Astrocyte (in vitro differentiated cells and primary cell): ENCODE data around the gene CYP21A2. TPM values are rescaled to one million over a fixed set of nuclear protein-coding genes. Genes with fewer than 3 reads are reported as not detected.
"Not testable (repeated sequence)": the region's sequence is repeated elsewhere in the genome, so short reads cannot be mapped to it uniquely, and the experiment has no call there.

Experiments used
- DNase-seq: peaks from one replicate; pipeline ENCODE4 v3.0.0-alpha.2; 2010; ENCODE audit warnings: low read depth
- FAIRE-seq: peaks from 2 replicates; lab custom pipeline; 2011; peaks lifted over from hg19 to GRCh38; lab: Jason Lieb, UNC
- H2AFZ ChIP-seq: 2 replicates; pipeline ENCODE4 v1.6.0; 2012; ENCODE audit warnings: low read depth, low read length, inconsistent platforms
- H3K27ac ChIP-seq: 2 replicates; pipeline ENCODE4 v1.5.1; 2011; ENCODE audit warnings: low read depth, low read length, inconsistent platforms
- H3K27me3 ChIP-seq: 2 replicates; pipeline ENCODE4 v1.6.0; 2011; ENCODE audit warnings: low read length, inconsistent platforms; ENCODE audit not compliant: insufficient read depth
- H3K36me3 ChIP-seq: 2 replicates; pipeline ENCODE4 v1.5.1; 2011; ENCODE audit warnings: low read length, inconsistent platforms; ENCODE audit not compliant: insufficient read depth
- H3K4me1 ChIP-seq: 2 replicates; pipeline ENCODE4 v1.5.1; 2011; ENCODE audit warnings: low read length, inconsistent platforms; ENCODE audit not compliant: insufficient read depth
- H3K4me2 ChIP-seq: 2 replicates; pipeline ENCODE4 v1.6.0; 2012; ENCODE audit warnings: low read length, inconsistent platforms
- H3K4me3 ChIP-seq: 2 replicates; pipeline ENCODE4 v1.5.1; 2011; ENCODE audit warnings: low read depth, mild to moderate bottlenecking, low read length, inconsistent platforms; ENCODE audit not compliant: insufficient read depth
- H3K79me2 ChIP-seq: 2 replicates; pipeline ENCODE4 v1.6.0; 2012; ENCODE audit warnings: mild to moderate bottlenecking, low read length, inconsistent platforms; ENCODE audit not compliant: insufficient read depth
- H3K9ac ChIP-seq: 2 replicates; pipeline ENCODE4 v1.6.0; 2012; ENCODE audit warnings: mild to moderate bottlenecking, low read length, inconsistent platforms
- H3K9me3 ChIP-seq: 2 replicates; pipeline ENCODE4 v1.5.1; 2012; ENCODE audit warnings: low read depth, mild to moderate bottlenecking, low read length, inconsistent platforms; ENCODE audit not compliant: insufficient read depth
- H4K20me1 ChIP-seq: 2 replicates; pipeline ENCODE4 v1.6.0; 2012; ENCODE audit warnings: low read length, inconsistent platforms; ENCODE audit not compliant: insufficient read depth
- H3K27ac Mint-ChIP-seq: one replicate; pipeline ENCODE4 v1.8.0; 2021; ENCODE audit warnings: mild to moderate bottlenecking, mixed read lengths; ENCODE audit not compliant: unreplicated experiment
- H3K27me3 Mint-ChIP-seq: one replicate; pipeline ENCODE4 v1.8.0; 2021; ENCODE audit warnings: low read depth, mixed read lengths; ENCODE audit not compliant: unreplicated experiment
- H3K36me3 Mint-ChIP-seq: one replicate; pipeline ENCODE4 v1.8.0; 2021; ENCODE audit warnings: low read depth, mixed read lengths; ENCODE audit not compliant: unreplicated experiment
- H3K4me1 Mint-ChIP-seq: one replicate; pipeline ENCODE4 v1.8.0; 2021; ENCODE audit warnings: low read depth, mixed read lengths; ENCODE audit not compliant: unreplicated experiment
- H3K4me3 Mint-ChIP-seq: one replicate; pipeline ENCODE4 v1.8.0; 2021; ENCODE audit warnings: mild to moderate bottlenecking, moderate library complexity, mixed read lengths; ENCODE audit not compliant: unreplicated experiment
- H3K9me3 Mint-ChIP-seq: one replicate; pipeline ENCODE4 v1.8.0; 2021; ENCODE audit warnings: mild to moderate bottlenecking, mixed read lengths; ENCODE audit not compliant: unreplicated experiment
- CTCF ChIP-seq: IDR thresholded peaks from 2 replicates; pipeline ENCODE4 v1.5.1; 2011; ENCODE audit warnings: low read depth, mild to moderate bottlenecking, inconsistent platforms, low read length, moderate library complexity; ENCODE audit not compliant: insufficient read depth
- EZH2 ChIP-seq: IDR thresholded peaks from 2 replicates; pipeline ENCODE4 v1.6.1; 2012; ENCODE audit warnings: mild to moderate bottlenecking, low read length, inconsistent platforms; ENCODE audit not compliant: insufficient read depth
- total RNA-seq: library from RNA; stranded (reverse); gene quantifications from 2 replicates; pipeline ENCODE4 v1.2.1, GENCODE V29; 2021

CYP21A2 gene
- total RNA-seq, 1 donor from 2014 or later: 0.11 TPM

GRCh38 chr6:32050562-32050961, 12.3 kb downstream of the CYP21A2 start:
- DNase-seq: no peak
- FAIRE-seq: no peak

GRCh38 chr6:32052626-32053025, 14.4 kb downstream of the CYP21A2 start:
- H3K27ac Mint-ChIP-seq, H3K9ac ChIP-seq, H3K79me2 ChIP-seq, H2AFZ ChIP-seq, FAIRE-seq, H3K27me3 ChIP-seq, H3K27ac ChIP-seq, H3K4me1 Mint-ChIP-seq, H3K4me3 Mint-ChIP-seq, H3K4me2 ChIP-seq, H3K4me3 ChIP-seq, H3K36me3 Mint-ChIP-seq, DNase-seq, H3K9me3 ChIP-seq, H3K4me1 ChIP-seq, H4K20me1 ChIP-seq, H3K36me3 ChIP-seq, H3K9me3 Mint-ChIP-seq: not testable (repeated sequence)
- H3K27me3 Mint-ChIP-seq: peaks cover 64% of the 10 kb centered on the region

More at GRCh38 chr6:32050562-32050961, 12.3 kb downstream of the CYP21A2 start:
- no peak overlapping the region for H3K27ac ChIP-seq
- peaks cover 7% of the 10 kb centered on the region for H3K36me3 Mint-ChIP-seq
- H4K20me1 ChIP-seq: no peaks in the 10 kb centered on the region
- no peak overlapping the region for H3K9ac ChIP-seq
- H3K4me1 Mint-ChIP-seq: peaks cover 7% of the 10 kb centered on the region
- no peak overlapping the region for H3K4me3 Mint-ChIP-seq
- H3K4me3 ChIP-seq: no peak overlapping the region
- H3K27ac Mint-ChIP-seq: no peak overlapping the region
- H3K9me3 Mint-ChIP-seq: no peaks in the 10 kb centered on the region
- H3K4me1 ChIP-seq: peaks cover 20% of the 10 kb centered on the region
- H3K4me2 ChIP-seq: no peak overlapping the region
- H3K9me3 ChIP-seq: no peaks in the 10 kb centered on the region
- no peak overlapping the region for H2AFZ ChIP-seq
- H3K36me3 ChIP-seq: no peaks in the 10 kb centered on the region
- peaks cover 52% of the 10 kb centered on the region for H3K27me3 Mint-ChIP-seq
- no peaks in the 10 kb centered on the region for H3K79me2 ChIP-seq
- TF ChIP-seq CTCF (no peak), EZH2 (no peak)
- H3K27me3 ChIP-seq: peaks cover 9% of the 10 kb centered on the region

GRCh38 chr6:32053314-32053713, 15.1 kb downstream of the CYP21A2 start:
- not testable (repeated sequence) for H3K4me3 ChIP-seq, H3K9me3 ChIP-seq, H3K4me3 Mint-ChIP-seq, H3K36me3 Mint-ChIP-seq, H4K20me1 ChIP-seq, H3K9me3 Mint-ChIP-seq, H3K79me2 ChIP-seq, DNase-seq, H3K4me2 ChIP-seq, H3K27ac ChIP-seq, H3K36me3 ChIP-seq, H3K27me3 ChIP-seq, FAIRE-seq, H2AFZ ChIP-seq, H3K4me1 Mint-ChIP-seq, H3K4me1 ChIP-seq, H3K27ac Mint-ChIP-seq, H3K9ac ChIP-seq
- peaks cover 66% of the 10 kb centered on the region for H3K27me3 Mint-ChIP-seq

GRCh38 chr6:32055756-32056155, 17.5 kb downstream of the CYP21A2 start:
- not testable (repeated sequence) for H2AFZ ChIP-seq, DNase-seq, H3K27ac Mint-ChIP-seq, H3K4me2 ChIP-seq, H3K9ac ChIP-seq, H3K4me3 ChIP-seq, H3K27ac ChIP-seq, H3K79me2 ChIP-seq, H3K4me1 Mint-ChIP-seq, H4K20me1 ChIP-seq, H3K4me3 Mint-ChIP-seq, H3K9me3 Mint-ChIP-seq, H3K9me3 ChIP-seq, H3K36me3 ChIP-seq, H3K36me3 Mint-ChIP-seq, H3K4me1 ChIP-seq, FAIRE-seq
- peaks cover 16% of the 10 kb centered on the region for H3K27me3 ChIP-seq
- peaks cover 69% of the 10 kb centered on the region for H3K27me3 Mint-ChIP-seq
